GM23338 (cell line): ENCODE results near the gene LY6G6D. TPM values are rescaled to one million over a fixed set of nuclear protein-coding genes. Genes with fewer than 3 reads are reported as not detected.

Experiments used
- ATAC-seq: fragments of 200-7000 bp; cut with Tn5 transposase; 3 replicates; pipeline ENCODE4 v1.9.1; 2020
- DNase-seq: peaks from one replicate; pipeline ENCODE4 v3.0.0-alpha.2; 2015; ENCODE audit warnings: low spot score
- H2AFZ ChIP-seq: fragments of 200-600 bp; sonication (generic); 2 replicates; pipeline ENCODE4 v1.8.0; 2016; ENCODE audit warnings: antibody characterized with exemption, mild to moderate bottlenecking, moderate library complexity
- H3F3A ChIP-seq: fragments of 200-600 bp; sonication (generic); replicated peaks from 2 replicates; pipeline ENCODE4 v1.8.0; 2017; ENCODE audit warnings: antibody characterized with exemption, mixed run types, low read depth
- H3K27ac ChIP-seq: fragments of 200-600 bp; sonication (generic); 2 replicates; pipeline ENCODE4 v1.6.1; 2016; ENCODE audit warnings: low read depth
- H3K27me3 ChIP-seq: fragments of 200-600 bp; sonication (generic); 2 replicates; pipeline ENCODE4 v1.8.0; 2016; ENCODE audit warnings: mild to moderate bottlenecking, mixed run types, moderate library complexity; ENCODE audit not compliant: insufficient read depth
- H3K36me3 ChIP-seq: fragments of 200-600 bp; sonication (generic); 2 replicates; pipeline ENCODE4 v1.8.0; 2016; ENCODE audit warnings: mild to moderate bottlenecking; ENCODE audit not compliant: insufficient read depth
- H3K4me1 ChIP-seq: fragments of 200-600 bp; sonication (generic); 2 replicates; pipeline ENCODE4 v1.8.0; 2016; ENCODE audit warnings: mild to moderate bottlenecking, moderate library complexity; ENCODE audit not compliant: insufficient read depth
- H3K4me2 ChIP-seq: fragments of 200-600 bp; sonication (generic); 2 replicates; pipeline ENCODE4 v1.7.1; 2017; ENCODE audit warnings: mixed run types
- H3K4me3 ChIP-seq: fragments of 200-600 bp; sonication (generic); 2 replicates; pipeline ENCODE4 v1.6.1; 2016; ENCODE audit warnings: mixed run types
- H3K79me2 ChIP-seq: fragments of 200-600 bp; sonication (generic); replicated peaks from 2 replicates; pipeline ENCODE4 v1.8.0; 2017; ENCODE audit warnings: mild to moderate bottlenecking; ENCODE audit not compliant: insufficient read depth
- H3K9me2 ChIP-seq: fragments of 200-600 bp; sonication (generic); 2 replicates; pipeline ENCODE4 v1.8.0; 2017; ENCODE audit not compliant: insufficient read depth
- H4K20me1 ChIP-seq: fragments of 200-600 bp; sonication (generic); replicated peaks from 2 replicates; pipeline ENCODE4 v1.8.0; 2017; ENCODE audit warnings: mild to moderate bottlenecking; ENCODE audit not compliant: insufficient read depth
- H3K27ac Mint-ChIP-seq: 2 replicates; pipeline ENCODE4 v1.8.0; 2020; ENCODE audit warnings: inconsistent platforms, mild to moderate bottlenecking, moderate library complexity, mixed read lengths
- H3K27me3 Mint-ChIP-seq: 3 replicates; pipeline ENCODE4 v1.8.0; 2022; ENCODE audit warnings: low read depth, mild to moderate bottlenecking, moderate library complexity, mixed read lengths, inconsistent platforms; ENCODE audit not compliant: insufficient read depth, poor library complexity
- H3K36me3 Mint-ChIP-seq: 3 replicates; pipeline ENCODE4 v1.8.0; 2021; ENCODE audit warnings: low read depth, mild to moderate bottlenecking, inconsistent platforms, moderate library complexity, mixed read lengths
- H3K4me1 Mint-ChIP-seq: 3 replicates; pipeline ENCODE4 v1.8.0; 2020; ENCODE audit warnings: mild to moderate bottlenecking, inconsistent platforms, mixed read lengths
- H3K4me3 Mint-ChIP-seq: 3 replicates; pipeline ENCODE4 v1.8.0; 2021; ENCODE audit warnings: moderate library complexity, mild to moderate bottlenecking, inconsistent platforms, mixed read lengths
- H3K9me3 Mint-ChIP-seq: 3 replicates; pipeline ENCODE4 v1.8.0; 2020; ENCODE audit warnings: moderate library complexity, mild to moderate bottlenecking, inconsistent platforms, mixed read lengths
- CREB1 ChIP-seq: fragments of 250-450 bp; sonication (Bioruptor Pico); IDR thresholded peaks from 2 replicates; pipeline ENCODE4 v1.5.0; 2020; ENCODE audit warnings: low read depth, mild to moderate bottlenecking, moderate library complexity
- ETS1 ChIP-seq: IDR thresholded peaks from 2 replicates; pipeline ENCODE4 v1.6.1; 2016; ENCODE audit warnings: antibody characterized with exemption
- EZH2 ChIP-seq: fragments of 200-600 bp; sonication (generic); IDR thresholded peaks from one replicate; pipeline ENCODE4 v1.8.0; 2017; ENCODE audit warnings: antibody characterized with exemption, mild to moderate bottlenecking, low read depth; ENCODE audit not compliant: unreplicated experiment
- EZH2phosphoT487 ChIP-seq: fragments of 200-600 bp; sonication (generic); IDR thresholded peaks from one replicate; pipeline ENCODE4 v1.8.1; 2018; ENCODE audit warnings: antibody characterized with exemption; ENCODE audit not compliant: unreplicated experiment
- JUNB ChIP-seq: IDR thresholded peaks from one replicate; pipeline ENCODE4 v1.6.1; 2016; ENCODE audit warnings: antibody characterized with exemption; ENCODE audit not compliant: unreplicated experiment
- NANOG ChIP-seq: IDR thresholded peaks from 2 replicates; pipeline ENCODE4 v1.6.1; 2016; ENCODE audit warnings: antibody characterized with exemption, borderline replicate concordance
- REST ChIP-seq: IDR thresholded peaks from one replicate; pipeline ENCODE4 v1.6.1; 2018; ENCODE audit warnings: antibody characterized with exemption; ENCODE audit not compliant: unreplicated experiment
- STAT1 ChIP-seq: IDR thresholded peaks from one replicate; pipeline ENCODE4 v1.6.1; 2016; ENCODE audit warnings: antibody characterized with exemption; ENCODE audit not compliant: unreplicated experiment
- ZNF114 ChIP-seq: fragments of 250-450 bp; sonication (Bioruptor Pico); IDR thresholded peaks from 2 replicates; pipeline ENCODE4 v1.5.0; 2020; ENCODE audit warnings: mild to moderate bottlenecking, moderate library complexity
- ZNF331 ChIP-seq: fragments of 250-450 bp; sonication (Bioruptor Pico); IDR thresholded peaks from 2 replicates; pipeline ENCODE4 v1.5.0; 2020; ENCODE audit warnings: low read depth, mild to moderate bottlenecking, moderate library complexity
- polyA plus RNA-seq: library from polyadenylated mRNA; unstranded; fragments of >200 nt; fragmentation: Nextera tagmentation; extraction: Ambion mirVana; gene quantifications from 2 replicates; pipeline ENCODE4 v1.2.1, GENCODE V29; 2016
- total RNA-seq: library from RNA; depleted of rRNA; stranded (reverse); fragments of >200 nt; shearing (Covaris generic); gene quantifications from 2 replicates; pipeline ENCODE4 v1.2.3, GENCODE V29; 2014

The LY6G6D gene
- total and polyA plus RNA-seq, 2 experiments from 2014 or later, result not detected

GRCh38 chr6:31732029-31732428 is 16.9 kb downstream of the LY6G6D start:
- Mint-ChIP-seq H3K4me1 (peaks cover 36% of the 10 kb centered on the region), H3K27me3 (peaks cover 22% of the 10 kb centered on the region), H3K36me3 (peaks cover 51% of the 10 kb centered on the region), H3K4me3 (no peak overlapping the region), H3K27ac (no peak overlapping the region), H3K9me3 (no peaks in the 10 kb centered on the region)
- H4K20me1 ChIP-seq, result peaks cover 11% of the 10 kb centered on the region; the same call in 1 of the 2 replicates
- peaks cover 27% of the 10 kb centered on the region for H3K79me2 ChIP-seq
- ATAC-seq (no peak), DNase-seq (no peak)
- H3K4me3 ChIP-seq, result no peak overlapping the region
- no peak overlapping the region for H3K27ac ChIP-seq
- no peak overlapping the region for H2AFZ ChIP-seq
- peaks cover 26% of the 10 kb centered on the region for H3K4me1 ChIP-seq
- H3K36me3 ChIP-seq, result peaks cover 29% of the 10 kb centered on the region
- H3F3A ChIP-seq, result peaks cover 52% of the 10 kb centered on the region
- no peak for TF ChIP-seq ZNF331 (CRISPR knock-in tag)
- TF ChIP-seq EZH2, result no peak
- no peak for TF ChIP-seq NANOG
- no peak for TF ChIP-seq ZNF114
- no peak for TF ChIP-seq JUNB
- no peak for TF ChIP-seq REST
- peaks cover 8% of the 10 kb centered on the region; the same call in 1 of the 2 replicates for H3K27me3 ChIP-seq
- no peak overlapping the region for H3K4me2 ChIP-seq
- no peaks in the 10 kb centered on the region for H3K9me2 ChIP-seq

- no peak overlapping the region for H3K4me3 ChIP-seq
- peak overlapping the region; percentile 92; the same call in 1 of the 3 replicates for H3K4me3 Mint-ChIP-seq
- H3K36me3 Mint-ChIP-seq, result peaks cover 42% of the 10 kb centered on the region
- H2AFZ ChIP-seq, result no peak overlapping the region
- H3K9me2 ChIP-seq, result no peaks in the 10 kb centered on the region
- peaks cover 62% of the 10 kb centered on the region for H3F3A ChIP-seq
- no peak overlapping the region; the same call in 1 of the 2 replicates for H3K27ac Mint-ChIP-seq
- DNase-seq (no peak), ATAC-seq (no peak)
- no peaks in the 10 kb centered on the region for H3K9me3 Mint-ChIP-seq
- H3K27me3 ChIP-seq, result peaks cover 3% of the 10 kb centered on the region; the same call in 1 of the 2 replicates
- peaks cover 11% of the 10 kb centered on the region; the same call in 1 of the 2 replicates for H4K20me1 ChIP-seq
- H3K27ac ChIP-seq, result no peak overlapping the region
- peaks cover 29% of the 10 kb centered on the region for H3K36me3 ChIP-seq
- H3K4me2 ChIP-seq, result no peak overlapping the region
- H3K4me1 Mint-ChIP-seq, result peaks cover 49% of the 10 kb centered on the region
- no peak for TF ChIP-seq ETS1
- TF ChIP-seq JUNB, result no peak
- TF ChIP-seq ZNF114, result no peak
- no peak for TF ChIP-seq STAT1
- no peak for TF ChIP-seq EZH2phosphoT487
- no peak for TF ChIP-seq NANOG
- no peak for TF ChIP-seq CREB1 (CRISPR knock-in tag)
- peaks cover 27% of the 10 kb centered on the region for H3K79me2 ChIP-seq
- peaks cover 29% of the 10 kb centered on the region for H3K27me3 Mint-ChIP-seq
- H3K4me1 ChIP-seq, result peaks cover 42% of the 10 kb centered on the region
Measured at GRCh38 chr6:31733734-31734133, 18.6 kb downstream of the LY6G6D start.
